GM19193 (cell line): Measurements from ENCODE around the gene PNISR.

Source experiments
- POLR2A ChIP-seq: IDR thresholded peaks from 4 replicates; pipeline ENCODE4 v1.6.1; 2011; ENCODE audit not compliant: insufficient read depth, insufficient read length; ENCODE audit errors: extremely low read depth

Gene PNISR

GRCh38 chr6:99364026-99364425 lies 61.1 kb downstream of the PNISR start:
- TF ChIP-seq POLR2A: no peak

- no peak for TF ChIP-seq POLR2A
These were observed 62.3 kb downstream of the PNISR start for GRCh38 chr6:99362678-99363268.

GRCh38 chr6:99359800-99360199 lies 65.3 kb downstream of the PNISR start:
- TF ChIP-seq POLR2A: no peak

GRCh38 chr6:99356641-99357040 lies 68.5 kb downstream of the PNISR start:
- TF ChIP-seq POLR2A: no peak

GRCh38 chr6:99354983-99355382 lies 70.1 kb downstream of the PNISR start:
- no peak for TF ChIP-seq POLR2A

GRCh38 chr6:99353126-99353525 lies 72.0 kb downstream of the PNISR start:
- TF ChIP-seq POLR2A: no peak

GRCh38 chr6:99350573-99350972 lies 74.5 kb downstream of the PNISR start:
- no peak for TF ChIP-seq POLR2A

GRCh38 chr6:99349171-99350141 lies 75.7 kb downstream of the PNISR start, which contains the start of gene FAXC:
Gene FAXC, minus strand, starts transcription at chr6:99349674. Its CDS starts 302 bp downstream, at chr6:99349372.
- no peak for TF ChIP-seq POLR2A

- no peak for TF ChIP-seq POLR2A
These were observed 76.6 kb downstream of the PNISR start for GRCh38 chr6:99348288-99349170.
